ENCODE data around the gene AKNA. TPM values are rescaled to one million over a fixed set of nuclear protein-coding genes. Genes with fewer than 3 reads are reported as not detected.

AKNA gene
- polyA plus RNA-seq, 2 of the 4 experiments (the other 2 are of a cell fraction): 2.7 to 4.6 TPM

DNA sequence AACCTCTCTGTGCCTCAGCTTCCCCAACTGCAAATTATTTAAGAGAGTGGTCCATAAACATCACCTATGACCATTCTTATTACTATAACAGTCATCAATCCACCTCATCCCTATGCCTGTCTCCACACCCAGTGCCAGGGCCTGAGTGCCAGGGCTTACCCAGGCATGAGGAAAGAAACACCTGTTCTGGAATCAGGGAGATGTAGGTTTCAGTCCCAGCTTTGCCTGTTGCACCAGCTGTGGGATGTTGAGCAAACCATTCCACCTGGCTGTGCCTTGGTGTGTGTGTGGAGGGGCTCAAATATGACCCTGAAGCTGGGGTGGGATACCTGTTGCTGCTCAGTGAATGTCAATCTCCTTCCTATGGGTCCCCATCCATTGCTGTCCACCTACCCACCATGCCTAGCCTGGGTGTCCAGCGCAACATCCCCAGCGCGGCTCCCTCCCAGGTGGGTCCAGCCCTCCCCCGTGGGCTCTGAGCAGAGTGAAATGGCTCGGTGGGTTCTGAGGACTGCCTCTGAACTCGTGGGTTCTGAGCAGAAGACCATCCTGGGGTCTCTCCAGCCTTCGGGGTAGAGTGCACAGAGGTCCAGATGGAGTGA is 16.3 kb downstream of the AKNA start:
- ChIA-PET POLR2A (no interaction called here), CTCF (interaction anchor here (0.7 to 3.8 kb wide), 3 partner anchors 9 to 34 kb away, joined by 3 to 12 read pairs (median 5); no protein-coding TSS in a partner anchor)
- no peak overlapping the region for H3K27ac ChIP-seq
- H3K9me3 ChIP-seq: no peaks in the 10 kb centered on the region
- H3K4me3 ChIP-seq: no peak overlapping the region
- H3K4me2 ChIP-seq: no peak overlapping the region
- WGBS (ENCODE audit: missing lambda C conversion rate): 77% methylated on average over 7 of the region's 7 CpGs
- DNase-seq (ENCODE audit: low read depth in 1 of 2, low spot score in 1 of 2): no peak
- no peak for TF ChIP-seq ZFP36 (IDR thresholded peaks at IDR 0.05; ENCODE audit: borderline replicate concordance, partially characterized antibody)
- TF ChIP-seq NFE2L2 (conservative IDR thresholded peaks at IDR 0.05; ENCODE audit: low read length): no peak
- TF ChIP-seq RNF2 (IDR thresholded peaks at IDR 0.05; ENCODE audit: borderline replicate concordance, low read depth): no peak
- no peak for TF ChIP-seq RARB (CRISPR knock-in tag; IDR thresholded peaks at IDR 0.05)
- TF ChIP-seq, protein P1, sequence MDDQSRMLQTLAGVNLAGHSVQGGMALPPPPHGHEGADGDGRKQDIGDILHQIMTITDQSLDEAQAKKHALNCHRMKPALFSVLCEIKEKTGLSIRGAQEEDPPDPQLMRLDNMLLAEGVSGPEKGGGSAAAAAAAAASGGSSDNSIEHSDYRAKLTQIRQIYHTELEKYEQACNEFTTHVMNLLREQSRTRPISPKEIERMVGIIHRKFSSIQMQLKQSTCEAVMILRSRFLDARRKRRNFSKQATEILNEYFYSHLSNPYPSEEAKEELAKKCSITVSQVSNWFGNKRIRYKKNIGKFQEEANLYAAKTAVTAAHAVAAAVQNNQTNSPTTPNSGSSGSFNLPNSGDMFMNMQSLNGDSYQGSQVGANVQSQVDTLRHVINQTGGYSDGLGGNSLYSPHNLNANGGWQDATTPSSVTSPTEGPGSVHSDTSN (IDR thresholded peaks at IDR 0.05): no peak
- TF ChIP-seq, protein P2, sequence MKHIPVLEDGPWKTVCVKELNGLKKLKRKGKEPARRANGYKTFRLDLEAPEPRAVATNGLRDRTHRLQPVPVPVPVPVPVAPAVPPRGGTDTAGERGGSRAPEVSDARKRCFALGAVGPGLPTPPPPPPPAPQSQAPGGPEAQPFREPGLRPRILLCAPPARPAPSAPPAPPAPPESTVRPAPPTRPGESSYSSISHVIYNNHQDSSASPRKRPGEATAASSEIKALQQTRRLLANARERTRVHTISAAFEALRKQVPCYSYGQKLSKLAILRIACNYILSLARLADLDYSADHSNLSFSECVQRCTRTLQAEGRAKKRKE (CRISPR knock-in tag; IDR thresholded peaks at IDR 0.05; ENCODE audit: low read depth): no peak
- TF ChIP-seq, protein P3, sequence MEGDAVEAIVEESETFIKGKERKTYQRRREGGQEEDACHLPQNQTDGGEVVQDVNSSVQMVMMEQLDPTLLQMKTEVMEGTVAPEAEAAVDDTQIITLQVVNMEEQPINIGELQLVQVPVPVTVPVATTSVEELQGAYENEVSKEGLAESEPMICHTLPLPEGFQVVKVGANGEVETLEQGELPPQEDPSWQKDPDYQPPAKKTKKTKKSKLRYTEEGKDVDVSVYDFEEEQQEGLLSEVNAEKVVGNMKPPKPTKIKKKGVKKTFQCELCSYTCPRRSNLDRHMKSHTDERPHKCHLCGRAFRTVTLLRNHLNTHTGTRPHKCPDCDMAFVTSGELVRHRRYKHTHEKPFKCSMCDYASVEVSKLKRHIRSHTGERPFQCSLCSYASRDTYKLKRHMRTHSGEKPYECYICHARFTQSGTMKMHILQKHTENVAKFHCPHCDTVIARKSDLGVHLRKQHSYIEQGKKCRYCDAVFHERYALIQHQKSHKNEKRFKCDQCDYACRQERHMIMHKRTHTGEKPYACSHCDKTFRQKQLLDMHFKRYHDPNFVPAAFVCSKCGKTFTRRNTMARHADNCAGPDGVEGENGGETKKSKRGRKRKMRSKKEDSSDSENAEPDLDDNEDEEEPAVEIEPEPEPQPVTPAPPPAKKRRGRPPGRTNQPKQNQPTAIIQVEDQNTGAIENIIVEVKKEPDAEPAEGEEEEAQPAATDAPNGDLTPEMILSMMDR (IDR thresholded peaks at IDR 0.05): no peak
- TF ChIP-seq, protein P4, sequence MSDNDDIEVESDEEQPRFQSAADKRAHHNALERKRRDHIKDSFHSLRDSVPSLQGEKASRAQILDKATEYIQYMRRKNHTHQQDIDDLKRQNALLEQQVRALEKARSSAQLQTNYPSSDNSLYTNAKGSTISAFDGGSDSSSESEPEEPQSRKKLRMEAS (IDR thresholded peaks at IDR 0.05): no peak
- TF ChIP-seq, protein P5, sequence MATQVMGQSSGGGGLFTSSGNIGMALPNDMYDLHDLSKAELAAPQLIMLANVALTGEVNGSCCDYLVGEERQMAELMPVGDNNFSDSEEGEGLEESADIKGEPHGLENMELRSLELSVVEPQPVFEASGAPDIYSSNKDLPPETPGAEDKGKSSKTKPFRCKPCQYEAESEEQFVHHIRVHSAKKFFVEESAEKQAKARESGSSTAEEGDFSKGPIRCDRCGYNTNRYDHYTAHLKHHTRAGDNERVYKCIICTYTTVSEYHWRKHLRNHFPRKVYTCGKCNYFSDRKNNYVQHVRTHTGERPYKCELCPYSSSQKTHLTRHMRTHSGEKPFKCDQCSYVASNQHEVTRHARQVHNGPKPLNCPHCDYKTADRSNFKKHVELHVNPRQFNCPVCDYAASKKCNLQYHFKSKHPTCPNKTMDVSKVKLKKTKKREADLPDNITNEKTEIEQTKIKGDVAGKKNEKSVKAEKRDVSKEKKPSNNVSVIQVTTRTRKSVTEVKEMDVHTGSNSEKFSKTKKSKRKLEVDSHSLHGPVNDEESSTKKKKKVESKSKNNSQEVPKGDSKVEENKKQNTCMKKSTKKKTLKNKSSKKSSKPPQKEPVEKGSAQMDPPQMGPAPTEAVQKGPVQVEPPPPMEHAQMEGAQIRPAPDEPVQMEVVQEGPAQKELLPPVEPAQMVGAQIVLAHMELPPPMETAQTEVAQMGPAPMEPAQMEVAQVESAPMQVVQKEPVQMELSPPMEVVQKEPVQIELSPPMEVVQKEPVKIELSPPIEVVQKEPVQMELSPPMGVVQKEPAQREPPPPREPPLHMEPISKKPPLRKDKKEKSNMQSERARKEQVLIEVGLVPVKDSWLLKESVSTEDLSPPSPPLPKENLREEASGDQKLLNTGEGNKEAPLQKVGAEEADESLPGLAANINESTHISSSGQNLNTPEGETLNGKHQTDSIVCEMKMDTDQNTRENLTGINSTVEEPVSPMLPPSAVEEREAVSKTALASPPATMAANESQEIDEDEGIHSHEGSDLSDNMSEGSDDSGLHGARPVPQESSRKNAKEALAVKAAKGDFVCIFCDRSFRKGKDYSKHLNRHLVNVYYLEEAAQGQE (IDR thresholded peaks at IDR 0.05): no peak
- TF ChIP-seq FOSL2 (IDR thresholded peaks at IDR 0.05): no peak
- TF ChIP-seq FOSL2 (CRISPR knock-in tag; IDR thresholded peaks at IDR 0.05): no peak
- TF ChIP-seq RCOR1 (IDR thresholded peaks at IDR 0.05; ENCODE audit: low read depth, low read length): no peak
- TF ChIP-seq JUN (IDR thresholded peaks at IDR 0.05): no peak
- no peak for TF ChIP-seq EHF (CRISPR knock-in tag; IDR thresholded peaks at IDR 0.05)
- TF ChIP-seq FOXS1 (CRISPR knock-in tag; IDR thresholded peaks at IDR 0.05): no peak
- no peak for FAIRE-seq
- no peak for ATAC-seq
- H3K4me1 ChIP-seq: peaks cover 8% of the 10 kb centered on the region

DNA sequence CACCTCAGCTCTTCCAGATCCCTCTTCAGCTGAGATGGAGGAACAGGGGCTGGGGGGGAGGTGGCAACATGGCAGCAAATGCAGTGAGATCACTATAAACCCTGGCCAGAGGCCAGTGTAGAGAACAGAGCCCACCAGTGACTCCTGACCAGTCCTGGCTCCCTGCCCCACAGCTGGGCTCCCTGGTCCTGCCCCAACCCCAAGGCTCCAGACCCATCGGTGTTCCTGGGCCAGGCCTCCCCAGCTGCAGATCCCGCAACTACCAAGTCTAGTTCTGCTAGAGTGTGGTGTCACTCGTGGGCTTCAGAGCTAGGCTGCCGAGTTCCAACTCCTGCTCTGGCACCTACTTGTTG is 16.8 kb downstream of the AKNA start:
- no peak overlapping the region for H3K4me2 ChIP-seq
- no peak for FAIRE-seq
- no peak for ATAC-seq
- no peak for DNase-seq (ENCODE audit: low read depth in 1 of 2, low spot score in 1 of 2)
- no peak overlapping the region for H3K27ac ChIP-seq
- ChIA-PET CTCF (interaction anchor here (1.8 to 3.8 kb wide), 2 partner anchors 15 to 35 kb away, joined by 5 to 12 read pairs; no protein-coding TSS in a partner anchor), POLR2A (no interaction called here)
- H3K9me3 ChIP-seq: no peaks in the 10 kb centered on the region
- 98% methylated on average over 4 of the region's 4 CpGs for WGBS (ENCODE audit: missing lambda C conversion rate)
- TF ChIP-seq RNF2 (IDR thresholded peaks at IDR 0.05; ENCODE audit: borderline replicate concordance, low read depth) (no peak), POLR2A (IDR thresholded peaks at IDR 0.05; ENCODE audit: low read length) (no peak), GATA3 (IDR thresholded peaks at IDR 0.05; ENCODE audit: borderline replicate concordance) (no peak), MAZ (IDR thresholded peaks at IDR 0.05; ENCODE audit: borderline replicate concordance, low read depth, low read length) (no peak), ZFP36 (IDR thresholded peaks at IDR 0.05; ENCODE audit: borderline replicate concordance, partially characterized antibody) (no peak), CBX8 (IDR thresholded peaks at IDR 0.05) (no peak), NR3C1 (IDR thresholded peaks at IDR 0.05) (no peak), RFX5 (IDR thresholded peaks at IDR 0.05) (no peak), RCOR1 (IDR thresholded peaks at IDR 0.05; ENCODE audit: low read depth, low read length) (no peak)
- TF ChIP-seq, protein P6, sequence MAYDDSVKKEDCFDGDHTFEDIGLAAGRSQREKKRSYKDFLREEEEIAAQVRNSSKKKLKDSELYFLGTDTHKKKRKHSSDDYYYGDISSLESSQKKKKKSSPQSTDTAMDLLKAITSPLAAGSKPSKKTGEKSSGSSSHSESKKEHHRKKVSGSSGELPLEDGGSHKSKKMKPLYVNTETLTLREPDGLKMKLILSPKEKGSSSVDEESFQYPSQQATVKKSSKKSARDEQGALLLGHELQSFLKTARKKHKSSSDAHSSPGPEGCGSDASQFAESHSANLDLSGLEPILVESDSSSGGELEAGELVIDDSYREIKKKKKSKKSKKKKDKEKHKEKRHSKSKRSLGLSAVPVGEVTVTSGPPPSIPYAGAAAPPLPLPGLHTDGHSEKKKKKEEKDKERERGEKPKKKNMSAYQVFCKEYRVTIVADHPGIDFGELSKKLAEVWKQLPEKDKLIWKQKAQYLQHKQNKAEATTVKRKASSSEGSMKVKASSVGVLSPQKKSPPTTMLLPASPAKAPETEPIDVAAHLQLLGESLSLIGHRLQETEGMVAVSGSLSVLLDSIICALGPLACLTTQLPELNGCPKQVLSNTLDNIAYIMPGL (CRISPR knock-in tag; IDR thresholded peaks at IDR 0.05; ENCODE audit: borderline replicate concordance): no peak
- TF ChIP-seq, protein P1 (IDR thresholded peaks at IDR 0.05): no peak
- peaks cover 13% of the 10 kb centered on the region for H3K4me1 ChIP-seq
- no peak overlapping the region for H3K4me3 ChIP-seq
